Measurements from ENCODE around the gene ANKRD12.

The ANKRD12 gene

DNA sequence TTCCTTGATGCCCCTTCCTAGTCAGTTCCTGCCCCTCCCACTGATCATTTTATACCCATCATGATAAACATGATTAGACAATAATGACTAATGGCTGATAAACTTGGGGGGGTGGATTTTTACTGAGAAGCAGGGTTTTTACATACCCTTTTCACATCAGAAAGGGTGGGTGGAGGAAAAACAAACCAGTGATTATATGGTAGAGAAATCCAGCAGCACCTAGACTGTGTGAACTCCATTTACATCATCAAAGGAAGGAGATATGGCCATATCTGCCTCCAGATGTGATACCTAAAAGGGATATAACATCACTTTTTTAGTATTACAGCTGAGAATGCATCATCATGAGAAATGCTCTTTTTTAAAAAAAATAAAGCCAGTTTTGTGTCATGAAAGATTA, 89.9 kb downstream of the ANKRD12 start:
- no peak overlapping the region for H3K4me3 ChIP-seq (ENCODE audit: low read depth, low read length)
- no peak for DNase-seq (ENCODE audit: low read depth)
- TF ChIP-seq, protein P1, sequence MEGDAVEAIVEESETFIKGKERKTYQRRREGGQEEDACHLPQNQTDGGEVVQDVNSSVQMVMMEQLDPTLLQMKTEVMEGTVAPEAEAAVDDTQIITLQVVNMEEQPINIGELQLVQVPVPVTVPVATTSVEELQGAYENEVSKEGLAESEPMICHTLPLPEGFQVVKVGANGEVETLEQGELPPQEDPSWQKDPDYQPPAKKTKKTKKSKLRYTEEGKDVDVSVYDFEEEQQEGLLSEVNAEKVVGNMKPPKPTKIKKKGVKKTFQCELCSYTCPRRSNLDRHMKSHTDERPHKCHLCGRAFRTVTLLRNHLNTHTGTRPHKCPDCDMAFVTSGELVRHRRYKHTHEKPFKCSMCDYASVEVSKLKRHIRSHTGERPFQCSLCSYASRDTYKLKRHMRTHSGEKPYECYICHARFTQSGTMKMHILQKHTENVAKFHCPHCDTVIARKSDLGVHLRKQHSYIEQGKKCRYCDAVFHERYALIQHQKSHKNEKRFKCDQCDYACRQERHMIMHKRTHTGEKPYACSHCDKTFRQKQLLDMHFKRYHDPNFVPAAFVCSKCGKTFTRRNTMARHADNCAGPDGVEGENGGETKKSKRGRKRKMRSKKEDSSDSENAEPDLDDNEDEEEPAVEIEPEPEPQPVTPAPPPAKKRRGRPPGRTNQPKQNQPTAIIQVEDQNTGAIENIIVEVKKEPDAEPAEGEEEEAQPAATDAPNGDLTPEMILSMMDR (IDR thresholded peaks at IDR 0.05; ENCODE audit: low read depth, low read length, missing control alignments): no peak

DNA sequence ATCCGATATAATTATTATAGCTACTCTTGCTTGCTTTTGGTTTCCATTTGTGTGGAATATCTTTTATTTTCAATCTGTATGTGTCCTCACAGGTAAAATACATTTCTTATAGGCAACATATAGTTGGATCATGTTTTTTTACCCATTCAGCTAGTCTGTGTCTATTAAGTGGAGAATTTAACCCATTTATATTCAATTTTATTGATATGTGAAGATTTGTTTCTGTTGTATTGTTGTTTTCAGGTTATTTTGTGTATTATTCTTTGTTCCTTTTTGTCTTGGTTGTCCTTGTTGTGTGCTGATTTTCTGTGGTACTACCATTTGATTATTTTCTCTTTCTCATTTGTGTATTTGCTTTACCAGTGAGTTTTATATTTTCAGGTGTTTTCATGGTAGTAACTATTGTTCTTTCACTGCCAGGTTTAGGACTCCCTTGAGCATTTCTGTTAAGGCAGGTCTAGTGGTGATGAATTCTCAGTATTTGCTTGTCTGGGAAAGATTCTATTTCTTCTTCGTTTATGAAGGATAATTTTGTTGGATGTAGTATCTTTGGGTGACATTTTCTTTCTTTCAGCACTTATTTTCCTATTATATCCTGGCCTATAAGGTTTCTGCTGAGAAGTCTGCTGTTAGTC, 95.4 kb downstream of the ANKRD12 start:
- TF ChIP-seq, protein P1 (IDR thresholded peaks at IDR 0.05; ENCODE audit: low read depth, low read length, missing control alignments): no peak
- DNase-seq (ENCODE audit: low read depth): no peak
- H3K4me3 ChIP-seq (ENCODE audit: low read depth, low read length): no peak overlapping the region

DNA sequence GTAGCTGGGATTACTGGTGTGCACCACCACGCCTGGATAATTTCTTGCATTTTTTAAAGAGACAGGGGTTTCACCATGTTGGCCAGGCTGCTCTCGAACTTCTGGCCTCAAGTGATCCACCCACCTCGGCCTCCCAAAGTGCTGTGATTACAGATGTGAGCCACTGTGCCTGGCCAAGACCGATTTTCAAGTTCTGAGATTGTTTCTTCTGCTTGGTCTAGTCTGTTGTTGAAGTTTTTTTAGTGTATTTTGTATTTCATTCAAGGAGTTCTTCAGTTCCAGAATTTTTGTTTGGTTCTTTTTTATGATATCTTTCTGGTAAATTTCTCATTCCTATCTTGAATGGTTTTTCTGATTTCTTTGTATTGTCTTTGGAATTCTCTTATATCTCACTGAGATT, 96.4 kb downstream of the ANKRD12 start:
- no peak overlapping the region for H3K4me3 ChIP-seq (ENCODE audit: low read depth, low read length)
- DNase-seq (ENCODE audit: low read depth): no peak
- TF ChIP-seq, protein P1 (IDR thresholded peaks at IDR 0.05; ENCODE audit: low read depth, low read length, missing control alignments): no peak

GRCh38 chr18:9233771-9234440, 97.3 kb downstream of the ANKRD12 start:
- TF ChIP-seq, protein P1 (IDR thresholded peaks at IDR 0.05; ENCODE audit: low read depth, low read length, missing control alignments): no peak
- DNase-seq (ENCODE audit: low read depth): no peak
- no peak overlapping the region for H3K4me3 ChIP-seq (ENCODE audit: low read depth, low read length)

DNA sequence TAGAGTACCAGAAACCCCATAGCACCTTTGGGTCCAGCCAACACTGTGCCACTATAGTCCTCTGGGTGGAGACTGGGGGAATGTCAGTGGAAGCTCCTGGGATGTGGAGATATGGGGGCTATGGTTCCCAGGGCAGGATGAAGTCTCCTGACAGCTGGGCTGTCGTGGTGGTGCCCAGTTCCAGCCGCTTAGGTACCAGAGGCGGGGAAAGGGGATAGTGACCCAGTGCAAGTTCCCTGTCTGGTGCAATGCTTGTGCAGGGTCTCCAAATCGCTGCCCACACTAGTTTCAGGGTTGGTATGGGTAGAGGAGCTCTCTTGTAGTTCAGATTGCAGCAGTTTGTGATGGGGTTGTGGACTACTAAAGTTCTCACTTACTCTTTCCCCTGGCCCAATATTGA, 97.9 kb downstream of the ANKRD12 start:
- H3K4me3 ChIP-seq (ENCODE audit: low read depth, low read length): no peak overlapping the region
- TF ChIP-seq, protein P1 (IDR thresholded peaks at IDR 0.05; ENCODE audit: low read depth, low read length, missing control alignments): no peak
- DNase-seq (ENCODE audit: low read depth): no peak

- no peak for DNase-seq (ENCODE audit: low read depth)
- TF ChIP-seq, protein P1 (IDR thresholded peaks at IDR 0.05; ENCODE audit: low read depth, low read length, missing control alignments): no peak
- H3K4me3 ChIP-seq (ENCODE audit: low read depth, low read length): no peak overlapping the region
Observed at GRCh38 chr18:9237981-9238380, 101.4 kb downstream of the ANKRD12 start.

DNA sequence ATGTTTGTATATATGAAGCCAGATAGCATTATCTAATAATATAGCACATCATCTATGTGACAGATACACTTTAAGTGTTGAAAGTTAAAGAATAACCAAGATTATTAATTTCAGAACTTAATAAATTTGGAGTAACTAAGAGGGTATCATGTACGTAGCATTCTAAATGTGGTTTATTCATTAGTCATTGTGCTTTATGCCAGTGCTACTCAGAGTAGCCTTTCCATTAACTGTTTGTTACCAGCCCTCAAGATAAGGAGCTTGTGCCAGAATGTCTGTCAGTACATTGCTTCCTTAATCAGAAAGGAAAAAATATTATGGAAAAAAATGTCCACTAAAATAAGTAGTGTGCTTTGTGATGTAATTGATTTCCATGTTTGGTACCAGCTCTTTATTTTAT, 103.1 kb downstream of the ANKRD12 start:
- DNase-seq (ENCODE audit: low read depth): no peak
- TF ChIP-seq, protein P1 (IDR thresholded peaks at IDR 0.05; ENCODE audit: low read depth, low read length, missing control alignments): no peak
- no peak overlapping the region for H3K4me3 ChIP-seq (ENCODE audit: low read depth, low read length)
